ENCODE results near the gene S100A10.

- TF ChIP-seq ARNTL (CRISPR knock-in tag; IDR thresholded peaks at IDR 0.05; ENCODE audit: borderline replicate concordance, low read depth) (no peak), ZNF8 (CRISPR knock-in tag; IDR thresholded peaks at IDR 0.05) (no peak), ZNF565 (CRISPR knock-in tag; conservative IDR thresholded peaks at IDR 0.05; ENCODE audit: low read depth) (no peak), PATZ1 (CRISPR knock-in tag; IDR thresholded peaks at IDR 0.05; ENCODE audit: borderline replicate concordance) (no peak), CSRNP3 (CRISPR knock-in tag; IDR thresholded peaks at IDR 0.05) (no peak), BACH2 (CRISPR knock-in tag; IDR thresholded peaks at IDR 0.05; ENCODE audit: borderline replicate concordance) (no peak), ZC3H10 (CRISPR knock-in tag; IDR thresholded peaks at IDR 0.05) (no peak)
Measured at GRCh38 chr1:151968791-151969399, 24.8 kb downstream of the S100A10 start.
